HUES64 (cell line): Measurements from ENCODE around the gene DIS3L2.

Experiments used
- H3K27ac ChIP-seq: 2 replicates; pipeline ENCODE4 v1.7.0; 2013; ENCODE audit warnings: low read depth, low read length, inconsistent platforms
- H3K27me3 ChIP-seq: 2 replicates; pipeline ENCODE4 v1.6.1; 2013; ENCODE audit warnings: mild to moderate bottlenecking, low read length; ENCODE audit not compliant: insufficient read depth
- H3K36me3 ChIP-seq: 2 replicates; pipeline ENCODE4 v1.6.1; 2013; ENCODE audit warnings: mild to moderate bottlenecking, low read length; ENCODE audit not compliant: insufficient read depth
- H3K4me1 ChIP-seq: 2 replicates; pipeline ENCODE4 v1.6.1; 2013; ENCODE audit warnings: mild to moderate bottlenecking, low read length, moderate library complexity; ENCODE audit not compliant: insufficient read depth
- H3K4me3 ChIP-seq: 2 replicates; pipeline ENCODE4 v1.5.1; 2013; ENCODE audit warnings: mild to moderate bottlenecking, low read length, moderate library complexity
- H3K9ac ChIP-seq: 2 replicates; pipeline ENCODE4 v1.6.1; 2013; ENCODE audit warnings: mild to moderate bottlenecking, low read depth, low read length
- H3K9me3 ChIP-seq: 2 replicates; pipeline ENCODE4 v1.6.1; 2013; ENCODE audit warnings: low read depth, low read length; ENCODE audit not compliant: insufficient read depth
- whole genome bisulfite sequencing: fragments of 150-250, 120-280 bp; methylation state at CpG from one replicate; pipeline ENCODE4 v1.1.7; 2013; ENCODE audit warnings: missing lambda C conversion rate; 5-methylcytosine and 5-hydroxymethylcytosine counted together

DIS3L2 gene

DNA sequence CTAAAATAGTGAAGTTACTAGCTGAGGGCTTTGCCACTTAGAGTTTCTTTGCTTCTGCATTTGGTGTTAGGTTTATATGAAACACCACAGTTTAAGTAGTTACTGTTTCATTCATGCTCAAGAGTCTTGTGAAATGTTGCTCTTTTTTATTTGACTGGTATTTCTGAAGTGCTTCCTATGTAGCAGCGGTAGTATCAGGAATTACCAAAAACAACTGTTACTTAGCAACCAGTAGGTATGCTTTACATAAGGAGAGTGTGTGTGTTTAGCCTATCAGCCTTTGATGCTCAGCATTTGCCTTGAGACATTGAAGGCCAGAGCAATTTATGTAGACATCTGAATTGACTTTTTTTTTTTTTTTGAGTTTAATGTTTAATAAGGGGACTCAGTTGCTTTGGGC is 3.6 kb downstream of the DIS3L2 start:
- 0 out of 2 replicates have a peak, but pooled peaks cover 2% of the 10 kb centered on the region for H3K36me3 ChIP-seq
- H3K9me3 ChIP-seq, result peaks cover 4% of the 10 kb centered on the region; the same call in 1 of the 2 replicates
- no peaks in the 10 kb centered on the region for H3K4me1 ChIP-seq
- 100% methylated on average over 1 of the region's 1 CpG for whole genome bisulfite sequencing
- no peaks in the 10 kb centered on the region for H3K27me3 ChIP-seq
- H3K4me3 ChIP-seq, result no peak overlapping the region
- no peak overlapping the region for H3K27ac ChIP-seq
- no peak overlapping the region for H3K9ac ChIP-seq

DNA sequence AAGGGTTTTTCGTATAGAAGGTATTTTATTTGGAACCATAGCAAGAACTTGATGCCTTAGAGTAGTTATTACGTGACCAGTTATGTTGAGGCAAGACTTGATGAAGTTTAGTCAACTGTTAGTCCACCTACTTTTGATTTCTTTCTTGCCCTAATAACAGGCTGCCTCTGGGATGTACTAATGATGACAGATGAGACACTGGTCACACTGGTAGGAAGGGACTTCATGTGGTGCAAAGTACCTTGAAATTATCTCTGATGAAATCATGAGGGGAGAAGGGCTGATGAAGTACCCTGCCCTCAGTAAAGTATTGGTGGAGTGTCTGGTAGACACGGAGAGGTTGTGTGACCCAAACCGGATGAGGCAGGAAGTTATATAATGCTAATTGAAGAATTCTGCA is 5.4 kb downstream of the DIS3L2 start:
- H3K4me1 ChIP-seq, result no peaks in the 10 kb centered on the region
- H3K27ac ChIP-seq, result no peak overlapping the region
- no peak overlapping the region for H3K4me3 ChIP-seq
- H3K9me3 ChIP-seq, result peaks cover 4% of the 10 kb centered on the region; the same call in 1 of the 2 replicates
- 82% methylated on average over 4 of the region's 4 CpGs for WGBS
- no peak overlapping the region for H3K9ac ChIP-seq
- 0 out of 2 replicates have a peak, but pooled peaks cover 2% of the 10 kb centered on the region for H3K36me3 ChIP-seq
- no peaks in the 10 kb centered on the region for H3K27me3 ChIP-seq

- Histone ChIP-seq H3K9ac (no peak overlapping the region), H3K9me3 (peaks cover 4% of the 10 kb centered on the region; the same call in 1 of the 2 replicates), H3K36me3 (0 out of 2 replicates have a peak, but pooled peaks cover 2% of the 10 kb centered on the region), H3K27ac (no peak overlapping the region), H3K27me3 (no peaks in the 10 kb centered on the region), H3K4me3 (no peak overlapping the region), H3K4me1 (no peaks in the 10 kb centered on the region)
- 97% methylated on average over 6 of the region's 6 CpGs for WGBS
Measured at GRCh38 chr2:231968820-231969219, 7.3 kb downstream of the DIS3L2 start.

DNA sequence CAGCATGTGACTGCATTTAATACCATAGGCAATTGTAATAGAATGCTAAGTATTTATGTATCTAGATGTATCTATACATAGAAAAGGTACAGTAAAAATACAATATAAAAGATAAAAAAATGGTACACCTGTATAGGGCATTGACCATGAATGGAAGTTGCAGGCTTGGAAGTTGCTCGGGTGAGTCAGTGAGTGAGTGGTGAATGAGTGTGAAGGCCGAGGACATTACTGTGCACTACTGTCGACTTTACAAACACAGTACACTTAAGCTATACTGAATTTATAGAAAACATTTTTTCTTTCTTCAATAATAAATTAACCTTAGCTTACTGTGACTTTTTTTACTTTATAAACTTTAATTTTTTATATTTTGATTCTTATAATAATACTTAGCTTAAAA is 8.9 kb downstream of the DIS3L2 start:
- H3K36me3 ChIP-seq, result 0 out of 2 replicates have a peak, but pooled peaks cover 2% of the 10 kb centered on the region
- H3K27me3 ChIP-seq, result no peaks in the 10 kb centered on the region
- no peak overlapping the region for H3K9ac ChIP-seq
- no peak overlapping the region for H3K4me3 ChIP-seq
- H3K4me1 ChIP-seq, result no peaks in the 10 kb centered on the region
- H3K27ac ChIP-seq, result no peak overlapping the region
- peaks cover 4% of the 10 kb centered on the region; the same call in 1 of the 2 replicates for H3K9me3 ChIP-seq
- WGBS, result 100% methylated on average over 2 of the region's 3 CpGs

DNA sequence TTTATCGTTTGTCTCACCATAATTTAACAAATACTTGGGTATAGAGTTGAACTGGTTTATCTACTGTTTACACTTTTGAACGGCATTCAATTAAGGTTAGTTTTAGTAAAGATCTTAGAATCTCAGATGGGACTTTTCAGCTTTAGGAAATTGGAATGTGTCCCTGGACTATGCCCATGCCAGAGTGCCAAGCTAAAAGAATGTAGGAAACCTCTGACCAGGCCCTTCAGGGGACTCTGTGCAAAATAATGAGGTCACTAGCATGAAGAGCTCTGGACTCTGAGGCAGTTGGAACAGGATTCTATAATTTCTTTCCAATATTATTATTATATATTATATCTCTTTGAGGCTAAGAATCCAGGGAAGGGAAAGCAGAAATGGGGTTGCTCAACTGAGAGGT is 13.5 kb downstream of the DIS3L2 start:
- no peak overlapping the region for H3K4me3 ChIP-seq
- H3K4me1 ChIP-seq, result no peaks in the 10 kb centered on the region
- WGBS, result 100% methylated on average over 1 of the region's 2 CpGs
- no peaks in the 10 kb centered on the region for H3K27me3 ChIP-seq
- H3K36me3 ChIP-seq, result no peaks in the 10 kb centered on the region
- H3K9me3 ChIP-seq, result no peaks in the 10 kb centered on the region
- no peak overlapping the region for H3K27ac ChIP-seq
- no peak overlapping the region for H3K9ac ChIP-seq

DNA sequence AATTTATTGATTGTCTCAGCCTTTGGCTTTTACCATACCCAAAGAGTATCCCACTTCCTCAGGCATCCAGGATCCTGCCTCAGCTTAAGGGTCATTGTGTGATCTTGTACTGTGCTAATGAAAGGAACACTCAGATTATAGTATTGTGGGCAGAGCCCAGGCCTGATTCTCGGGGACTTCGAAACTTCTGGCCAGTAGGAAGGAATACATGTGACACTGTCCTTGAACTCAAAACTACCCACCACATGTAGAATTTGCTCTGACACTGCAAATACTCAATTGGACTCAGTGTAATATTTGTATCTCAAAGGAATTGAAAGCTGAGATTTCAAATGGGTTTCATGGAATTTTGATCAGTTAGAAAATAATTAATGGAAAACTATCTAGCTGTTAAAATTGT is 15.9 kb downstream of the DIS3L2 start:
- Histone ChIP-seq H3K36me3 (no peaks in the 10 kb centered on the region), H3K27me3 (no peaks in the 10 kb centered on the region), H3K4me3 (no peak overlapping the region), H3K9ac (no peak overlapping the region), H3K4me1 (no peaks in the 10 kb centered on the region), H3K9me3 (no peaks in the 10 kb centered on the region), H3K27ac (no peak overlapping the region)
- WGBS, result 95% methylated on average over 2 of the region's 2 CpGs

- H3K27ac ChIP-seq, result no peak overlapping the region
- no peak overlapping the region for H3K9ac ChIP-seq
- H3K4me3 ChIP-seq, result no peak overlapping the region
- no peaks in the 10 kb centered on the region for H3K27me3 ChIP-seq
- H3K36me3 ChIP-seq, result no peaks in the 10 kb centered on the region
- no peaks in the 10 kb centered on the region for H3K9me3 ChIP-seq
- H3K4me1 ChIP-seq, result peaks cover 16% of the 10 kb centered on the region
- WGBS, result 50% methylated on average over 1 of the region's 1 CpG
Measured at GRCh38 chr2:231984992-231985391, 23.5 kb downstream of the DIS3L2 start.

DNA sequence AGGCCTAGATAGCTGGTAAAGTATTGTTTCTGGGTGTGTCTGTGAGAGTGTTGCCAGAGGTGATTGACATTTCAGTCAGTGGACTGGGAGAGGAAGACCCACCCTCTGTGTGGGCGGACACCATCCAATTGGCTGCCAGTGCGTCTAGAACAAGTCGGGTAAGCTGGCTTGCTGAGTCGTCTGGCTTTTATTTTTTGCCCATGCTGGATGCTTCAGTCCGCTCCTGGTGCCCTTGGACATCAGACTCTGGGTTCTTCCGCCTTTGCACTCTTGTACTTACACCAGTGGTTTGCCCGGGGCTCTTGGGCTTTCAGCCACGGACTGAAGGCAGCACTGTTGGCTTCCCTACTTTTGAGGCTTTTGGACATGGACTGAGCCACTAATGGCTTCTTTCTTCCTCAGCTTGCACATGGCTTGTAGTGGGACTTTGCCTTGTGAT is 24.3 kb downstream of the DIS3L2 start:
- WGBS, result 84% methylated on average over 8 of the region's 8 CpGs
- Histone ChIP-seq H3K36me3 (no peaks in the 10 kb centered on the region), H3K4me1 (peaks cover 21% of the 10 kb centered on the region), H3K27me3 (no peaks in the 10 kb centered on the region), H3K9me3 (no peaks in the 10 kb centered on the region), H3K27ac (no peak overlapping the region), H3K9ac (0 out of 2 replicates have a peak overlapping the region, but pooled peaks have one; percentile 45), H3K4me3 (peak overlapping the region; percentile 38)

DNA sequence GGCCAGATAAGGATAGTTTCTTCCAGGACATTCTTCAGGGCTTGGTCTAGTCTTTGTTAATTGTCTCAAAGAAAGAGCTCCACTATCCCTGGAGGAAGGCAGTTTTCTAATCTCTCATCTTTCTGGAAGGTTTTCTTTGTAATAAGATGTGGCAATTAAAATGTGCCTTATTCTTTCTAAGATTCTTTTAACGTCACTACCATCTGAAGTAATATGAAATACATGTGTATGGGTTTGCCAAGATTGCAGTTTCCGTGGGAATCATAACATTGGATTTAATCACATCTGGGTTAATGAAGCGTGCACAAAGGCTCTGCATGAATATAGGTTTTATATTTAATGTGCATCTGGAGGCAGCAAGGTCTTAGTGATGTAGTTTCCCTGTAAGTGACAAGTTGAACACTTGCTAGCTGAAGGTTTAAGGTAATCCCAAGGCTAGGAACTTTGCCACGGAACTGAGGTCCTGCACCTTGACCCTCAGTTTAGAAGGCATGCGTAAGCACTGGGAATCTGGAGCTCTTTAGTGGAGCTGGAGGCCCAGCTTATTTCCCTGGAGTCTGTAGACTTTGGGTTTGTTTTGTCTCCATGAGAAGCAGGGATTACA is 25.7 kb downstream of the DIS3L2 start:
- no peak overlapping the region for H3K27ac ChIP-seq
- H3K4me3 ChIP-seq, result no peak overlapping the region
- H3K9me3 ChIP-seq, result no peaks in the 10 kb centered on the region
- peaks cover 27% of the 10 kb centered on the region for H3K4me1 ChIP-seq
- 91% methylated on average over 5 of the region's 5 CpGs for WGBS
- no peaks in the 10 kb centered on the region for H3K36me3 ChIP-seq
- no peaks in the 10 kb centered on the region for H3K27me3 ChIP-seq
- H3K9ac ChIP-seq, result no peak overlapping the region

GRCh38 chr2:231988179-231988866 is 26.8 kb downstream of the DIS3L2 start:
- Histone ChIP-seq H3K4me1 (peaks cover 27% of the 10 kb centered on the region), H3K9me3 (no peaks in the 10 kb centered on the region), H3K27ac (no peak overlapping the region), H3K27me3 (no peaks in the 10 kb centered on the region), H3K9ac (no peak overlapping the region), H3K4me3 (no peak overlapping the region), H3K36me3 (no peaks in the 10 kb centered on the region)
- 87% methylated on average over 7 of the region's 8 CpGs for WGBS

DNA sequence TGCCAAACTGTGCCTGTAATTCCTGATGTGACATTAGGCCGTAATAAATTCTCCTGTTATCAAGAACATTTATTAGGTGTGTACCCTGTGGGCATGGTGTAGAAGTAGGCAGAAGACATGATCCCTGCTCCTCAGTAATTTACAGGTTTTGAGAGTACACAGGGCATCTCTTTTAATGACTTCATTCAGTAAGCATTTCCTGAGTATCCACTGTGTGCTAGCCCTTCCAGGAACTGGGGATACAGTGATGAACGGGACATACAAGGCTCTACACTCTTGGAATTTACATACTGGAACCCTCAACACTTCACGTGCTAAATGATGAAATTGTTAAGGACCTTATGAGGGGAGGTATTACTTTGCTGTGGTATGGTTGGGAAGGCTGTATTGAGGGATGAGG is 30.2 kb downstream of the DIS3L2 start:
- no peak overlapping the region for H3K27ac ChIP-seq

More for the DNA sequence above, 30.2 kb downstream of the DIS3L2 start:
- Histone ChIP-seq H3K4me1 (peaks cover 27% of the 10 kb centered on the region), H3K9me3 (no peaks in the 10 kb centered on the region), H3K27me3 (no peaks in the 10 kb centered on the region), H3K9ac (no peak overlapping the region), H3K4me3 (no peak overlapping the region), H3K36me3 (no peaks in the 10 kb centered on the region)
- 90% methylated on average over 3 of the region's 3 CpGs for WGBS
